ENCODE measurements around the gene WNT7A. TPM values are rescaled to one million over a fixed set of nuclear protein-coding genes. Genes with fewer than 3 reads are reported as not detected.

WNT7A gene
- total and polyA plus RNA-seq, 2 donors (not counting 3 experiments of a cell fraction or from before 2014, with no cell fraction given) = not detected

DNA sequence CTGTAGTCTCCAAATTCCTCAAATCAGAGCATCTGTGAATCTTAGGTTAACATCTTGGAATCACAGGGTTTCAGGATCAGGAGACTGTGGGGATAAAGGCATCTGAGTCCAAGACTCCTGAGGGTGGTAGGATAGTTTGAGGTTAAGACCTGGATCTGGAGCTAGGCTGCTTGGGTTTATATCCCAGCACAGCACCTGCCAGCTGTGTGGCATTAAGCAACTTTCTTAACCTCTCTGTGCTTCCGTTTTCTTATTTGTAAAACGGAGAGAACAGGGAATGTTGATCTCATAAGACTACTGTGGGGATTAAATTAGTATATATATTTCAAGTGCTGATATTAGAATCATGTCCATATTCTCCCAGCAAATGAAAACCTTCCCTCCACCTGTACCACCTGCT is 33.6 kb downstream of the WNT7A start:
- Histone ChIP-seq H3K9me3 (replicated peaks; ENCODE audit: control insufficient read depth, insufficient read depth, low read length) (no peaks in the 10 kb centered on the region), H3K36me3 (ENCODE audit: control insufficient read depth in 2 of 2, extremely low read depth in 1 of 2, insufficient read depth in 2 of 2, low read length in 2 of 2) (no peaks in the 10 kb centered on the region), H3K27me3 (ENCODE audit: control insufficient read depth in 2 of 2, insufficient read depth in 2 of 2, low read length in 2 of 2) (no peaks in the 10 kb centered on the region), H4K20me1 (replicated peaks; ENCODE audit: control insufficient read depth, extremely low read depth, insufficient read depth, low read length) (no peaks in the 10 kb centered on the region), H3K79me2 (ENCODE audit: control insufficient read depth, insufficient read depth, low read length) (no peaks in the 10 kb centered on the region), H2AFZ (ENCODE audit: low read depth, low read length) (no peak overlapping the region), H3K4me2 (ENCODE audit: insufficient read depth, low read length) (no peak overlapping the region), H3K27ac (ENCODE audit: insufficient read depth, low read depth, low read length) (no peak overlapping the region), H3K4me1 (ENCODE audit: control insufficient read depth, extremely low read depth, insufficient read depth, low read length) (no peaks in the 10 kb centered on the region), H3K9me1 (replicated peaks; ENCODE audit: control insufficient read depth, extremely low read depth, insufficient read depth, low read length) (no peaks in the 10 kb centered on the region), H3K9ac (replicated peaks; ENCODE audit: extremely low read depth, insufficient read depth, low read length) (no peak overlapping the region), H3K4me3 (replicated peaks in 1 of 3; ENCODE audit: insufficient read depth in 1 of 3, low read depth in 1 of 3, low read length in 3 of 3) (no peak overlapping the region)
- no peak for FAIRE-seq
- BruUV-seq (replicated peaks) = no TSS peak
- ChIA-PET POLR2A (no interaction called here), CTCF (no interaction called here)
- intact Hi-C loops (cut with micrococcal nuclease) (no loop called here), dilution Hi-C loops (cut with MboI; ENCODE audit: extremely low pct_ligation_motif_present, low sequenced_read_pairs) (no loop called here)
- no peak for DNase-seq (ENCODE audit: low read depth, low spot score)
- no peak for TF ChIP-seq POLR2AphosphoS5 (IDR thresholded peaks at IDR 0.05; ENCODE audit: insufficient read depth, low read depth, low read length)
- no peak for TF ChIP-seq POLR2A (IDR thresholded peaks at IDR 0.05; ENCODE audit: low read depth, low read length)
- TF ChIP-seq EZH2 (IDR thresholded peaks at IDR 0.05; ENCODE audit: borderline replicate concordance, low read depth, low read length, severe bottlenecking) = no peak
- no peak for TF ChIP-seq FOS (IDR thresholded peaks at IDR 0.05; ENCODE audit: borderline replicate concordance, insufficient read depth, low read length)
- TF ChIP-seq, protein P1, sequence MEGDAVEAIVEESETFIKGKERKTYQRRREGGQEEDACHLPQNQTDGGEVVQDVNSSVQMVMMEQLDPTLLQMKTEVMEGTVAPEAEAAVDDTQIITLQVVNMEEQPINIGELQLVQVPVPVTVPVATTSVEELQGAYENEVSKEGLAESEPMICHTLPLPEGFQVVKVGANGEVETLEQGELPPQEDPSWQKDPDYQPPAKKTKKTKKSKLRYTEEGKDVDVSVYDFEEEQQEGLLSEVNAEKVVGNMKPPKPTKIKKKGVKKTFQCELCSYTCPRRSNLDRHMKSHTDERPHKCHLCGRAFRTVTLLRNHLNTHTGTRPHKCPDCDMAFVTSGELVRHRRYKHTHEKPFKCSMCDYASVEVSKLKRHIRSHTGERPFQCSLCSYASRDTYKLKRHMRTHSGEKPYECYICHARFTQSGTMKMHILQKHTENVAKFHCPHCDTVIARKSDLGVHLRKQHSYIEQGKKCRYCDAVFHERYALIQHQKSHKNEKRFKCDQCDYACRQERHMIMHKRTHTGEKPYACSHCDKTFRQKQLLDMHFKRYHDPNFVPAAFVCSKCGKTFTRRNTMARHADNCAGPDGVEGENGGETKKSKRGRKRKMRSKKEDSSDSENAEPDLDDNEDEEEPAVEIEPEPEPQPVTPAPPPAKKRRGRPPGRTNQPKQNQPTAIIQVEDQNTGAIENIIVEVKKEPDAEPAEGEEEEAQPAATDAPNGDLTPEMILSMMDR (IDR thresholded peaks at IDR 0.05; ENCODE audit: extremely low read depth in 1 of 2, insufficient read depth in 1 of 2, low read depth in 1 of 2, low read length in 2 of 2) = no peak
- no peak for TF ChIP-seq MYC (IDR thresholded peaks at IDR 0.05; ENCODE audit: low read depth, low read length)
- TF ChIP-seq JUN (IDR thresholded peaks at IDR 0.05; ENCODE audit: borderline replicate concordance, insufficient read depth, insufficient read length, low read depth) = no peak
- TF ChIP-seq GATA2 (IDR thresholded peaks at IDR 0.05; ENCODE audit: insufficient read depth, insufficient read length, low read depth, low read length) = no peak
- TF ChIP-seq, protein P2, sequence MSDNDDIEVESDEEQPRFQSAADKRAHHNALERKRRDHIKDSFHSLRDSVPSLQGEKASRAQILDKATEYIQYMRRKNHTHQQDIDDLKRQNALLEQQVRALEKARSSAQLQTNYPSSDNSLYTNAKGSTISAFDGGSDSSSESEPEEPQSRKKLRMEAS (IDR thresholded peaks at IDR 0.05; ENCODE audit: insufficient read depth, insufficient read length) = no peak
